GM12892 (cell line): ENCODE data around the gene NHLRC2.
"Not testable (repeated sequence)": the region's sequence is repeated elsewhere in the genome, so short reads cannot be mapped to it uniquely, and the experiment has no call there.

Experiments
- DNase-seq: peaks from one replicate; pipeline ENCODE4 v3.0.0; 2011; ENCODE audit not compliant: insufficient read length
- FAIRE-seq: peaks from 2 replicates; lab custom pipeline; 2011; peaks lifted over from hg19 to GRCh38; lab: Jason Lieb, UNC
- POLR2A ChIP-seq: IDR thresholded peaks from 2 replicates; pipeline ENCODE4 v1.6.1; 2011; ENCODE audit warnings: low read depth, low read length, control low read depth
- POLR2AphosphoS5 ChIP-seq: IDR thresholded peaks from 2 replicates; pipeline ENCODE4 v1.6.1; 2011; ENCODE audit warnings: low read depth, low read length, control low read depth
- TAF1 ChIP-seq: IDR thresholded peaks from 2 replicates; pipeline ENCODE4 v1.6.1; 2011; ENCODE audit warnings: low read depth, mild to moderate bottlenecking, control low read depth, low read length, borderline replicate concordance

Gene NHLRC2

GRCh38 chr10:113932854-113933253, 78.4 kb downstream of the NHLRC2 start:
- DNase-seq: no peak
- TF ChIP-seq POLR2A: no peak
- no peak for TF ChIP-seq TAF1
- no peak for TF ChIP-seq POLR2AphosphoS5
- no peak for FAIRE-seq

GRCh38 chr10:113933894-113934532, 79.6 kb downstream of the NHLRC2 start:
- no peak for TF ChIP-seq POLR2AphosphoS5
- TF ChIP-seq POLR2A: no peak
- no peak for TF ChIP-seq TAF1
- FAIRE-seq: no peak
- DNase-seq: no peak

GRCh38 chr10:113937258-113937657, 82.8 kb downstream of the NHLRC2 start:
- TF ChIP-seq POLR2AphosphoS5 (no peak), TAF1 (no peak), POLR2A (no peak)
- no peak for DNase-seq
- no peak for FAIRE-seq

- no peak for DNase-seq
- FAIRE-seq: no peak
- no peak for TF ChIP-seq POLR2A
- TF ChIP-seq POLR2AphosphoS5: no peak
- no peak for TF ChIP-seq TAF1
Observed at GRCh38 chr10:113937756-113938155, 83.3 kb downstream of the NHLRC2 start.

GRCh38 chr10:113939212-113939860, 84.9 kb downstream of the NHLRC2 start:
- DNase-seq (no peak), FAIRE-seq (no peak)
- TF ChIP-seq TAF1: no peak
- TF ChIP-seq POLR2A: no peak
- TF ChIP-seq POLR2AphosphoS5: no peak

- no peak for DNase-seq
- no peak for FAIRE-seq
- TF ChIP-seq TAF1 (no peak), POLR2AphosphoS5 (no peak), POLR2A (no peak)
Observed at GRCh38 chr10:113941140-113941539, 86.7 kb downstream of the NHLRC2 start.

- FAIRE-seq, DNase-seq: not testable (repeated sequence)
Observed at GRCh38 chr10:113943196-113943595, 88.7 kb downstream of the NHLRC2 start.

- no peak for TF ChIP-seq POLR2A
- no peak for TF ChIP-seq TAF1
- TF ChIP-seq POLR2AphosphoS5: no peak
- DNase-seq: no peak
- no peak for FAIRE-seq
Observed at GRCh38 chr10:113945075-113945686, 90.7 kb downstream of the NHLRC2 start.

- DNase-seq (no peak), FAIRE-seq (no peak)
- no peak for TF ChIP-seq POLR2A
- TF ChIP-seq TAF1: no peak
Observed at GRCh38 chr10:113945687-113946085, 91.2 kb downstream of the NHLRC2 start.

GRCh38 chr10:113947184-113948041, 93.0 kb downstream of the NHLRC2 start:
- no peak for FAIRE-seq
- no peak for TF ChIP-seq POLR2AphosphoS5
- no peak for TF ChIP-seq POLR2A
- no peak for TF ChIP-seq TAF1
- no peak for DNase-seq

GRCh38 chr10:113948048-113948447, 93.6 kb downstream of the NHLRC2 start:
- DNase-seq (no peak), FAIRE-seq (no peak)
- no peak for TF ChIP-seq POLR2AphosphoS5
- TF ChIP-seq TAF1: no peak
- no peak for TF ChIP-seq POLR2A

- no peak for DNase-seq
- FAIRE-seq: no peak
- TF ChIP-seq TAF1 (no peak), POLR2AphosphoS5 (no peak), POLR2A (no peak)
Observed at GRCh38 chr10:113950268-113950667, 95.8 kb downstream of the NHLRC2 start.
